Measurements from ENCODE around the gene HS6ST2.

DNA sequence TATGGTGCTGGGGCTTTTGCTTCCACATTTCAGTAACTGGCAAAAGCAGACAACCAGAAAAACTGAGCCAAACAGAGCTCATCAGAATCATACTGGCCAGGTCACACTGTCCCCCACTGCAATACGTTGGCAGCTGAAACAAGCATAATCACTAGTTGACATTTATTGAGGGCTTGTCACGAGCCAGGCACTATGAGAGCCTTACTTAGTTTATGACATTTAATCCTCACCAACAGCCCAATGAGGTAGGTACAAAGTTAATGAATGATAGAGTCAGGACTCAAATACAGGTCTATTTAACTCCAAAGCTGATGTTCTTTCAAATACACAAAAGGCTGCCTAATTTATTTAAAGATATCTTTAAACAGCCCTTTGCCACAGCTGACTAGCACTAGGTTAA lies 295.6 kb downstream of the HS6ST2 start:
- TF ChIP-seq, protein P1, sequence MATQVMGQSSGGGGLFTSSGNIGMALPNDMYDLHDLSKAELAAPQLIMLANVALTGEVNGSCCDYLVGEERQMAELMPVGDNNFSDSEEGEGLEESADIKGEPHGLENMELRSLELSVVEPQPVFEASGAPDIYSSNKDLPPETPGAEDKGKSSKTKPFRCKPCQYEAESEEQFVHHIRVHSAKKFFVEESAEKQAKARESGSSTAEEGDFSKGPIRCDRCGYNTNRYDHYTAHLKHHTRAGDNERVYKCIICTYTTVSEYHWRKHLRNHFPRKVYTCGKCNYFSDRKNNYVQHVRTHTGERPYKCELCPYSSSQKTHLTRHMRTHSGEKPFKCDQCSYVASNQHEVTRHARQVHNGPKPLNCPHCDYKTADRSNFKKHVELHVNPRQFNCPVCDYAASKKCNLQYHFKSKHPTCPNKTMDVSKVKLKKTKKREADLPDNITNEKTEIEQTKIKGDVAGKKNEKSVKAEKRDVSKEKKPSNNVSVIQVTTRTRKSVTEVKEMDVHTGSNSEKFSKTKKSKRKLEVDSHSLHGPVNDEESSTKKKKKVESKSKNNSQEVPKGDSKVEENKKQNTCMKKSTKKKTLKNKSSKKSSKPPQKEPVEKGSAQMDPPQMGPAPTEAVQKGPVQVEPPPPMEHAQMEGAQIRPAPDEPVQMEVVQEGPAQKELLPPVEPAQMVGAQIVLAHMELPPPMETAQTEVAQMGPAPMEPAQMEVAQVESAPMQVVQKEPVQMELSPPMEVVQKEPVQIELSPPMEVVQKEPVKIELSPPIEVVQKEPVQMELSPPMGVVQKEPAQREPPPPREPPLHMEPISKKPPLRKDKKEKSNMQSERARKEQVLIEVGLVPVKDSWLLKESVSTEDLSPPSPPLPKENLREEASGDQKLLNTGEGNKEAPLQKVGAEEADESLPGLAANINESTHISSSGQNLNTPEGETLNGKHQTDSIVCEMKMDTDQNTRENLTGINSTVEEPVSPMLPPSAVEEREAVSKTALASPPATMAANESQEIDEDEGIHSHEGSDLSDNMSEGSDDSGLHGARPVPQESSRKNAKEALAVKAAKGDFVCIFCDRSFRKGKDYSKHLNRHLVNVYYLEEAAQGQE (IDR thresholded peaks at IDR 0.05; ENCODE audit: insufficient read depth in 1 of 2, low read depth in 2 of 2, low read length in 1 of 2) = no peak
- TF ChIP-seq, protein P2, sequence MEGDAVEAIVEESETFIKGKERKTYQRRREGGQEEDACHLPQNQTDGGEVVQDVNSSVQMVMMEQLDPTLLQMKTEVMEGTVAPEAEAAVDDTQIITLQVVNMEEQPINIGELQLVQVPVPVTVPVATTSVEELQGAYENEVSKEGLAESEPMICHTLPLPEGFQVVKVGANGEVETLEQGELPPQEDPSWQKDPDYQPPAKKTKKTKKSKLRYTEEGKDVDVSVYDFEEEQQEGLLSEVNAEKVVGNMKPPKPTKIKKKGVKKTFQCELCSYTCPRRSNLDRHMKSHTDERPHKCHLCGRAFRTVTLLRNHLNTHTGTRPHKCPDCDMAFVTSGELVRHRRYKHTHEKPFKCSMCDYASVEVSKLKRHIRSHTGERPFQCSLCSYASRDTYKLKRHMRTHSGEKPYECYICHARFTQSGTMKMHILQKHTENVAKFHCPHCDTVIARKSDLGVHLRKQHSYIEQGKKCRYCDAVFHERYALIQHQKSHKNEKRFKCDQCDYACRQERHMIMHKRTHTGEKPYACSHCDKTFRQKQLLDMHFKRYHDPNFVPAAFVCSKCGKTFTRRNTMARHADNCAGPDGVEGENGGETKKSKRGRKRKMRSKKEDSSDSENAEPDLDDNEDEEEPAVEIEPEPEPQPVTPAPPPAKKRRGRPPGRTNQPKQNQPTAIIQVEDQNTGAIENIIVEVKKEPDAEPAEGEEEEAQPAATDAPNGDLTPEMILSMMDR (IDR thresholded peaks at IDR 0.05) = no peak
